ENCODE results near the gene CACNG7.

Gene CACNG7

DNA sequence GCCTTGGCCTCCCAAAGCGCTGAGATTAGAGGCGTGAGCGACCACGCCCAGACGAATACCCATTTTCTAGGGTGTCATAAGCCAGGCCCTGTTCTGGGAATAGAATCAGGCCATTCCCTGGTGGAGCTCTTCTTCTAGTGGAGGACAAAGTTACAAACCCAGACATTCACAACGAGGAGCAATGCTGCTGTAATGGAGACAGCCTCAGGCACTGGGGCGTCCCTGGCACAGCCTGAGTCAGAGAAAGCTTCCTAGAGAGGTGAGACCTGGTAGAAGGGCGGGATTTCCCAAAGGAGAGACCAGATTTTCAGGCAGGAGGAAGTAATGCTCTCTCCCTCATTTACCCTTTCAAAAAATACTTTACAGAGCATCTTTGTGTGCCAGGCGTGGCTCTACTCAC lies 14.4 kb upstream of the CACNG7 start:
- TF ChIP-seq, protein P1, sequence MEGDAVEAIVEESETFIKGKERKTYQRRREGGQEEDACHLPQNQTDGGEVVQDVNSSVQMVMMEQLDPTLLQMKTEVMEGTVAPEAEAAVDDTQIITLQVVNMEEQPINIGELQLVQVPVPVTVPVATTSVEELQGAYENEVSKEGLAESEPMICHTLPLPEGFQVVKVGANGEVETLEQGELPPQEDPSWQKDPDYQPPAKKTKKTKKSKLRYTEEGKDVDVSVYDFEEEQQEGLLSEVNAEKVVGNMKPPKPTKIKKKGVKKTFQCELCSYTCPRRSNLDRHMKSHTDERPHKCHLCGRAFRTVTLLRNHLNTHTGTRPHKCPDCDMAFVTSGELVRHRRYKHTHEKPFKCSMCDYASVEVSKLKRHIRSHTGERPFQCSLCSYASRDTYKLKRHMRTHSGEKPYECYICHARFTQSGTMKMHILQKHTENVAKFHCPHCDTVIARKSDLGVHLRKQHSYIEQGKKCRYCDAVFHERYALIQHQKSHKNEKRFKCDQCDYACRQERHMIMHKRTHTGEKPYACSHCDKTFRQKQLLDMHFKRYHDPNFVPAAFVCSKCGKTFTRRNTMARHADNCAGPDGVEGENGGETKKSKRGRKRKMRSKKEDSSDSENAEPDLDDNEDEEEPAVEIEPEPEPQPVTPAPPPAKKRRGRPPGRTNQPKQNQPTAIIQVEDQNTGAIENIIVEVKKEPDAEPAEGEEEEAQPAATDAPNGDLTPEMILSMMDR (IDR thresholded peaks at IDR 0.05; ENCODE audit: low read depth, low read length, missing control alignments) = no peak
- in situ Hi-C loops (cut with HindIII; ENCODE audit: low sequenced_read_pairs) = no loop called here
- no peak for DNase-seq (ENCODE audit: low read depth)
- no peak overlapping the region for H3K4me3 ChIP-seq (ENCODE audit: low read depth, low read length)

DNA sequence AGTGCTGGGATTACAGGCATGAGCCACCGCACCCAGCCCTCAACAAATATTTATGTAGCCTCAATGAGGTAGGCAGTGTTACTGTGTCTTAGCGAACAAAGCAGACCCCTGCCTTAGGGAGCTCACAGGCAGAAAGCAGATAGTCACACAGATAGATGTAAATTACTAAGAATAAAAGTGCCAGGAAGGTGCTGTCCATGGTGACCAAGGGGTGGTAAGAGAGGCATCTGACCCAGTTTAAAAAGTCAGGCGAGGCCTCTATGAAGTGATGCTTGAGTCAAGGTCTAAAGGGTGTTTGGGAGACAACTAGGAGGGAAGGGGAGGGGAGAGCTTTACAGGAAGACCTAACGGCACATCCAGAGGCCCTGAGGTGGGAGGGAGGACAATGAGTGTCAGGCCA lies 12.4 kb upstream of the CACNG7 start:
- DNase-seq (ENCODE audit: low read depth) = no peak
- in situ Hi-C loops (cut with HindIII; ENCODE audit: low sequenced_read_pairs) = no loop called here
- no peak overlapping the region for H3K4me3 ChIP-seq (ENCODE audit: low read depth, low read length)
- TF ChIP-seq, protein P1 (IDR thresholded peaks at IDR 0.05; ENCODE audit: low read depth, low read length, missing control alignments) = no peak

DNA sequence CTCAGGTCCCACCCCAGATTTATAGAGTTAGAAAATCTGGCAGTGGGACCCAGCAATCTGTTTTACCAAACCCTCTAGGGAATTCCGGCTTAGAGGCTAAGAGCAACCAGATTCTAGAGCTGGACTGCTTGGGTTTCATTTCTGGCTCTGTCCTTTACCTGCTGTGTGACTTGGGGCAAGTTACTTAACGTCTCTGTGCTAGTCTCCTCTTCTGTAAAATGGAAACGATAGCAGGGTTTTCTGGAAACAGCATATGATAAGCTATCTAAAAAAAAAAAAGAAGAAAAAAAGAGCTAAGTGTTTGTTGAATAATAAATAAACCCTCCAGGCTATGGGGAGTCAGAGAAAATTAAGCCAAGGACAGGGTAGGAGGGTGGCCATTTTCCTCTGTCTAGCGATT lies 11.6 kb upstream of the CACNG7 start:
- TF ChIP-seq, protein P1 (IDR thresholded peaks at IDR 0.05; ENCODE audit: low read depth, low read length, missing control alignments) = no peak
- H3K4me3 ChIP-seq (ENCODE audit: low read depth, low read length) = no peak overlapping the region
- no peak for DNase-seq (ENCODE audit: low read depth)
- in situ Hi-C loops (cut with HindIII; ENCODE audit: low sequenced_read_pairs) = no loop called here

DNA sequence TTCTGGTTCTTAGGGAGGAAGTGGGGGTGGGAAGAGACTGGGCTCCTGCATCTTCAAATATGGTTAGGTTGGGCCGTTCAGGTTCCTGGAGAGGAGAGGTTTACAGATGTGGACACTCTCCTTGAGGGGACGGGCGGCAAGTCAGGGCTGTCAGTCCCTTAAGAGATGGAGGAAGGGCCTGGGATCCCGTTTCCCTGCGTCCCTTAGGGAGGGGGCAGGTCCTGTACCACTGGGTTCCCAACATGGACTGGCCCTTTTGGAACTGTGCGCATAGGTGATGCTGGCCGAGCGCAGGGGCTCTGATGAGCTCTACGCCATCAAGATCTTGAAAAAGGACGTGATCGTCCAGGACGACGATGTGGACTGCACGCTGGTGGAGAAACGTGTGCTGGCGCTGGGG lies 10.9 kb upstream of the CACNG7 start:
- DNase-seq (ENCODE audit: low read depth) = no peak
- H3K4me3 ChIP-seq (ENCODE audit: low read depth, low read length) = no peak overlapping the region
- in situ Hi-C loops (cut with HindIII; ENCODE audit: low sequenced_read_pairs) = no loop called here
- TF ChIP-seq, protein P1 (IDR thresholded peaks at IDR 0.05; ENCODE audit: low read depth, low read length, missing control alignments) = no peak

DNA sequence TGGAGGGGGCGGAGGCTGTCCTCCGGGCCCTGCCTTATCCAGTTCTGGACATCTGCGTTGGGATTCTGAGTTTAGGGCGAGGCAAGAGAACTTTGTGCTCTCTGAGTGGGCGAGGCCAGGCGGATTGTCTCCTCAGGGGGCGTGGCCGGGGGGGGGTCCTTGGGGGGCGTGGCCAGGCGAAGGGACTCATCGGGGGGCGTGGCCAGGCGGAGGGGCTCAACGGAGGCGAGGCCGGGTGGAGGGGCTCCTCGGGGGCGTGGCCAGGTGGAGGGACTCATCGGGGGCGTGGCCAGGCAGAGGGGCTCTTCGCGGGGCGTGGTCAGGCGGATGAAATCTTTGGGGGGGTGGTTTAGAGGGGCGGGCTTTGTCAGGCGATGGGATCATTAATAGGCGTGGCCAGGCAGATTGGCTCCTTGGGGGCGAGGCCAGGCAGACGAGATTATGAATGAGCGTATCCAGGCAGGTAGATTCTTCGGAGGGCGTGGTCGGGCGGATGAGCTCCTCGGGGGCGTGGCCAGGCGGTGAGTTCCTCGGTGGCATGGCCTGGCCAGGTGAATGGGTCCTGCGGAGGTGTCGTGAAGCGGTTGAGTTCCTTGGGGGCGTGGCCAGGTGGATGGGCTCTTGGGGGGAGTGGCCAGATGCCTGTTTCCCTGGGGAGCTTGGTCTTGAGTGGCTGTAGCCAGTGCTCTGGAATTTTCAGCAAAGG lies 10.3 kb upstream of the CACNG7 start:
- no peak overlapping the region for H3K4me3 ChIP-seq (ENCODE audit: low read depth, low read length)
- in situ Hi-C loops (cut with HindIII; ENCODE audit: low sequenced_read_pairs) = no loop called here
- DNase-seq (ENCODE audit: low read depth) = no peak
- TF ChIP-seq, protein P1 (IDR thresholded peaks at IDR 0.05; ENCODE audit: low read depth, low read length, missing control alignments) = no peak

DNA sequence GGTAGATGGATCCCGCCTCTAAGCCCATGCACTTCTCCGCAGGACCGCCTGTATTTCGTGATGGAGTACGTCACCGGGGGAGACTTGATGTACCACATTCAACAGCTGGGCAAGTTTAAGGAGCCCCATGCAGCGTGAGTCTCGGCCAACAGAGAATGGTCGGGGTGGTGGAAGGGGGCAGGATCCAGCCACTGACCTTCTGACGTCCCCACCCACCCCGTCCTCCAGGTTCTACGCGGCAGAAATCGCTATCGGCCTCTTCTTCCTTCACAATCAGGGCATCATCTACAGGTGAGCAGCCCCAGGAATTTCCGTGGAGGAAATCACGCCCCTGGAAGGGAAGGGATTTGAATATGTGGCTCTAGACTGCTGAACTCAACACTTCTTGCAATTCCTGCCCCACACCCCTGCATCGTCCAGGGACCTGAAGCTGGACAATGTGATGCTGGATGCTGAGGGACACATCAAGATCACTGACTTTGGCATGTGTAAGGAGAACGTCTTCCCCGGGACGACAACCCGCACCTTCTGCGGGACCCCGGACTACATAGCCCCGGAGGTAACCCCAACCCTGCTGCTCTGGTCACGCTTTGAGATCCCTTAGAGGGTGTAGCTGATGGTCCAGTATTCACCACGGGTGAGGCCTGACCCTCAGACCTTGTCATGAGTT lies 8.8 kb upstream of the CACNG7 start:
- TF ChIP-seq, protein P1 (IDR thresholded peaks at IDR 0.05; ENCODE audit: low read depth, low read length, missing control alignments) = no peak
- DNase-seq (ENCODE audit: low read depth) = no peak
- in situ Hi-C loops (cut with HindIII; ENCODE audit: low sequenced_read_pairs) = loop anchor here (25.0 kb wide), 1 partner anchor 137 kb away; no protein-coding TSS in a partner anchor
- H3K4me3 ChIP-seq (ENCODE audit: low read depth, low read length) = no peak overlapping the region
